Neuronal stem cell (in vitro differentiated cells): ENCODE data around the gene ADGRV1.

ENCODE experiments used
- DNase-seq: peaks from one replicate; pipeline ENCODE4 v3.0.0-alpha.2; 2013; ENCODE audit warnings: low spot score
- H2AFZ ChIP-seq: one replicate; pipeline ENCODE4 v1.6.1; 2013; ENCODE audit warnings: mild to moderate bottlenecking, low read length, inconsistent platforms
- H2AK5ac ChIP-seq: 2 replicates; pipeline ENCODE4 v1.6.1; 2013; ENCODE audit warnings: low read depth, mild to moderate bottlenecking, inconsistent platforms, low read length, moderate library complexity, mixed read lengths
- H2BK120ac ChIP-seq: 2 replicates; pipeline ENCODE4 v1.6.1; 2013; ENCODE audit warnings: low read depth, mild to moderate bottlenecking, inconsistent platforms, low read length, moderate library complexity, mixed read lengths
- H2BK12ac ChIP-seq: one replicate; pipeline ENCODE4 v1.6.1; 2013; ENCODE audit warnings: low read length, inconsistent platforms
- H2BK15ac ChIP-seq: 2 replicates; pipeline ENCODE4 v1.6.1; 2013; ENCODE audit warnings: mild to moderate bottlenecking, low read length, inconsistent platforms, mixed read lengths
- H2BK5ac ChIP-seq: one replicate; pipeline ENCODE4 v1.6.1; 2013; ENCODE audit warnings: inconsistent platforms, mild to moderate bottlenecking, low read length, moderate library complexity
- H3K14ac ChIP-seq: one replicate; pipeline ENCODE4 v1.6.1; 2013; ENCODE audit warnings: low read length, inconsistent platforms
- H3K18ac ChIP-seq: 2 replicates; pipeline ENCODE4 v1.6.1; 2013; ENCODE audit warnings: low read length, inconsistent platforms
- H3K23ac ChIP-seq: 2 replicates; pipeline ENCODE4 v1.6.1; 2013; ENCODE audit warnings: low read depth, mild to moderate bottlenecking, mixed read lengths, low read length, inconsistent platforms; ENCODE audit not compliant: poor library complexity
- H3K27ac ChIP-seq: replicated peaks from 3 replicates; pipeline ENCODE4 v1.5.1; 2013; ENCODE audit warnings: low read length, inconsistent platforms
- H3K27me3 ChIP-seq, 3 experiments: 2 replicates each; pipeline ENCODE4 v1.6.1; 2013; ENCODE audit warnings: low read length in 3 of 3, mild to moderate bottlenecking in 2 of 3, inconsistent platforms in 1 of 3, low read depth in 1 of 3, mixed read lengths in 1 of 3, moderate library complexity in 1 of 3; ENCODE audit not compliant: control insufficient read depth in 3 of 3, insufficient read depth in 3 of 3
- H3K36me3 ChIP-seq, 2 donors: replicated peaks in 1 of 2; 2 replicates each; pipeline ENCODE4 v1.6.1; 2013; ENCODE audit warnings: low read length in 2 of 2; ENCODE audit not compliant: control insufficient read depth in 2 of 2, insufficient read depth in 2 of 2
- H3K4ac ChIP-seq: 2 replicates; pipeline ENCODE4 v1.6.1; 2013; ENCODE audit warnings: inconsistent platforms, mild to moderate bottlenecking, low read length, moderate library complexity
- H3K4me1 ChIP-seq, 2 donors: 1 replicate in 1 of 2; 2 replicates in 1 of 2; pipeline ENCODE4 v1.6.1; 2013; ENCODE audit warnings: low read length in 2 of 2, low read depth in 1 of 2; ENCODE audit not compliant: control insufficient read depth in 2 of 2, insufficient read depth in 1 of 2
- H3K4me2 ChIP-seq: one replicate; pipeline ENCODE4 v1.6.1; 2013; ENCODE audit warnings: mild to moderate bottlenecking, low read length, inconsistent platforms; ENCODE audit not compliant: insufficient read depth, poor library complexity, severe bottlenecking
- H3K4me3 ChIP-seq, 2 donors: 2 replicates each; pipeline ENCODE4 v1.5.1; 2013; ENCODE audit warnings: low read length in 2 of 2, mild to moderate bottlenecking in 2 of 2, inconsistent platforms in 1 of 2, moderate library complexity in 1 of 2
- H3K79me1 ChIP-seq: one replicate; pipeline ENCODE4 v1.6.1; 2013; ENCODE audit warnings: low read depth, mild to moderate bottlenecking, inconsistent platforms, low read length, moderate library complexity
- H3K9ac ChIP-seq: one replicate; pipeline ENCODE4 v1.6.1; 2013; ENCODE audit warnings: mild to moderate bottlenecking, low read depth, low read length, inconsistent platforms; ENCODE audit not compliant: poor library complexity
- H3K9me3 ChIP-seq, 2 donors: replicated peaks in 1 of 2; 2 replicates each; pipeline versions ENCODE3 to v1.6.1; 2013; ENCODE audit warnings: low read length in 2 of 2, mild to moderate bottlenecking in 2 of 2, inconsistent platforms in 1 of 2, low read depth in 1 of 2, mixed read lengths in 1 of 2, moderate library complexity in 1 of 2; ENCODE audit not compliant: control insufficient read depth in 2 of 2, insufficient read depth in 1 of 2
- H4K8ac ChIP-seq: one replicate; pipeline ENCODE4 v1.6.1; 2013; ENCODE audit warnings: low read depth, mild to moderate bottlenecking, inconsistent platforms, low read length, moderate library complexity
- H4K91ac ChIP-seq: one replicate; pipeline ENCODE4 v1.6.1; 2013; ENCODE audit warnings: low read length, low read depth, mild to moderate bottlenecking, inconsistent platforms; ENCODE audit not compliant: poor library complexity
- WGBS, 2 donors: extraction: QIAGEN DNeasy Blood & Tissue Kit; methylation state at CpG; one replicate each; pipeline ENCODE4 v1.1.7; 2013; ENCODE audit warnings: missing lambda C conversion rate in 2 of 2, mixed read lengths in 1 of 2; ENCODE audit not compliant: insufficient read length in 2 of 2, insufficient replicate concordance in 1 of 2; ENCODE audit errors: extremely low coverage in 2 of 2; 5-methylcytosine and 5-hydroxymethylcytosine counted together

ADGRV1 gene

DNA sequence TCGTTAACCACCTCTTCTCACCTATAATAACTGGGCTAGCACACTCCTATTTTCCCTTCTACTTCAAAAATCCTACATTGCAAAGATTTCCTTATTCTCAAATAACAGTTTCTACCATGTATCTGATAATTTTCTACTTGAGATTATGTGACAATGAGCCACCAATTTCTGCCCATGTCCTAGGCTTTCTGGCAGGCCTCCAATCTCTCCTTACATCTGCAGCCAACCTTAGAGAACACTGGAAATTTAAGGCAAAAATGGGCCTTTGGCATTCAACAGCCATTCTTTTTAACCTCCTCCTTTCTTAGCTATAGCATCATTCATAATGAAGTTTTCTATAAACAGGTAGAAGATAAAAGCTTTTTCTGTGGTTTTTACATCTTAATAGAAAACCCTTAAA, 599.4 kb downstream of the ADGRV1 start:
- no peak overlapping the region for H3K4ac ChIP-seq

GRCh38 chr5:91159647-91160046, 601.0 kb downstream of the ADGRV1 start:
- Histone ChIP-seq H3K9ac (no peak overlapping the region), H3K36me3 (peaks cover 1 to 9% of the 10 kb centered on the region in 2 donors), H2BK15ac (no peak overlapping the region), H3K4ac (no peak overlapping the region), H4K91ac (no peak overlapping the region), H3K27me3 (no peaks in the 10 kb centered on the region), H2BK5ac (no peak overlapping the region), H3K27ac (no peak overlapping the region), H3K9me3 (no peaks in the 10 kb centered on the region), H3K4me2 (no peak overlapping the region), H3K79me1 (no peaks in the 10 kb centered on the region), H3K4me1 (peaks cover 5 to 7% of the 10 kb centered on the region in 2 donors), H4K8ac (no peak overlapping the region), H3K14ac (no peak overlapping the region), H3K23ac (no peak overlapping the region), H2AK5ac (no peak overlapping the region), H2BK12ac (no peak overlapping the region), H2BK120ac (no peak overlapping the region), H3K4me3 (no peak overlapping the region), H3K18ac (no peak overlapping the region), H2AFZ (no peak overlapping the region)
- DNase-seq, result no peak
- no CpG with 5 or more reads among the region's 1 CpG for WGBS, 2 donors

More for the DNA sequence above, 599.4 kb downstream of the ADGRV1 start:
- Histone ChIP-seq H4K8ac (no peak overlapping the region), H3K4me2 (no peak overlapping the region), H3K14ac (no peak overlapping the region), H2BK120ac (no peak overlapping the region), H2BK12ac (no peak overlapping the region), H2BK5ac (no peak overlapping the region), H3K18ac (no peak overlapping the region), H2BK15ac (no peak overlapping the region), H3K27me3 (no peaks in the 10 kb centered on the region), H3K23ac (no peak overlapping the region), H3K79me1 (no peaks in the 10 kb centered on the region), H3K4me3 (no peak overlapping the region), H3K4me1 (peaks cover 5 to 7% of the 10 kb centered on the region in 2 donors), H2AK5ac (no peak overlapping the region), H2AFZ (no peak overlapping the region), H3K9me3 (no peaks in the 10 kb centered on the region), H3K9ac (no peak overlapping the region), H4K91ac (no peak overlapping the region), H3K36me3 (peaks cover 1 to 18% of the 10 kb centered on the region in 2 donors), H3K27ac (no peak overlapping the region)
- no CpG with 5 or more reads among the region's 1 CpG for WGBS, 2 donors
- DNase-seq, result no peak

DNA sequence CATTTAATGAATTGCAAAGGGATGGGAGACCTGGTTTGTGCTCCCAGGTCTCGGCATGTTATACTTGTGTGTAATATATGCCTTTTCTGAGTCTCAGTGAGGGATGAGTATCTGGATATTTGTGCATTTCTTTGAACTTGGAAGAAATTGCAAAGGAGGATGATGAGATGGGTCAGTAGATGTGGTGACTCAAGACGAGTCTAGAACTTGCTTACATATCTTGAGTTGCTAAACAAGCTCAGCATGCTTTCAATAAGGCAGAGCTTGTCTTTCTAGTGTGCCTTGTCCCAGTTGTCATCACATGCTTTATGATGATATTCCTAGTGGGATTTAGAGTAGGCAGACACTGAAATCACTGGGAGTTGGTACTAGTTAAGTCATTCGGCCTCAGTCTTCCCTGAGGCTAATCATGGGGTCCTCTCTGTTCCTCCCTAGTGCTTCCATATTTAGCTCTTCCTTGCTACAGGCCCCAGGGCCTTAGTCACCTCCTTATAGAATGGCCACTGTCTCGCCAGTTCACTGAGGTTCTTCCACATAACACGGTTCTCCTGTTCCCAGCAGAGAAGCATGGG, 602.2 kb downstream of the ADGRV1 start:
- Histone ChIP-seq H3K9me3 (no peaks in the 10 kb centered on the region), H2BK5ac (no peak overlapping the region), H3K9ac (no peak overlapping the region), H3K27ac (no peak overlapping the region), H3K4me1 (peaks cover 5 to 7% of the 10 kb centered on the region in 2 donors), H3K4me2 (no peak overlapping the region), H2BK15ac (no peak overlapping the region), H4K91ac (no peak overlapping the region), H3K18ac (no peak overlapping the region), H2AFZ (no peak overlapping the region), H3K36me3 (peaks cover 1 to 7% of the 10 kb centered on the region in 2 donors), H3K4me3 (no peak overlapping the region), H4K8ac (no peak overlapping the region), H3K14ac (no peak overlapping the region), H3K27me3 (no peaks in the 10 kb centered on the region), H3K4ac (no peak overlapping the region), H2AK5ac (no peak overlapping the region), H2BK120ac (no peak overlapping the region), H3K23ac (no peak overlapping the region), H2BK12ac (no peak overlapping the region), H3K79me1 (no peaks in the 10 kb centered on the region)
- WGBS, 2 donors, result no CpG with 5 or more reads among the region's 5 CpGs
- DNase-seq, result no peak

- peaks cover 5 to 7% of the 10 kb centered on the region in 2 donors for H3K4me1 ChIP-seq
- H3K14ac ChIP-seq, result no peak overlapping the region
- H3K79me1 ChIP-seq, result no peaks in the 10 kb centered on the region
- no peak overlapping the region for H2BK5ac ChIP-seq
- H3K4me2 ChIP-seq, result no peak overlapping the region
- H3K9ac ChIP-seq, result no peak overlapping the region
- WGBS, 2 donors, result no CpG with 5 or more reads among the region's 6 CpGs
- no peak overlapping the region for H2AFZ ChIP-seq
- no peak overlapping the region for H4K91ac ChIP-seq
- H3K9me3 ChIP-seq, result no peaks in the 10 kb centered on the region
- peak; percentile 9 for DNase-seq
- H3K4me3 ChIP-seq, result no peak overlapping the region
- H2AK5ac ChIP-seq, result no peak overlapping the region
- H2BK15ac ChIP-seq, result no peak overlapping the region
- H3K36me3 ChIP-seq, result peaks cover 0 to 4% of the 10 kb centered on the region in 2 donors
- H4K8ac ChIP-seq, result no peak overlapping the region
- peak overlapping the region; percentile 9 for H3K27ac ChIP-seq
- H3K23ac ChIP-seq, result no peak overlapping the region
- no peak overlapping the region for H2BK120ac ChIP-seq
- H3K18ac ChIP-seq, result no peak overlapping the region
- no peaks in the 10 kb centered on the region for H3K27me3 ChIP-seq
- H3K4ac ChIP-seq, result no peak overlapping the region
- no peak overlapping the region for H2BK12ac ChIP-seq
Observed at GRCh38 chr5:91162534-91163381, 604.2 kb downstream of the ADGRV1 start.
